ENCODE results near the gene ICAM5. TPM values are rescaled to one million over a fixed set of nuclear protein-coding genes. Genes with fewer than 3 reads are reported as not detected.

The ICAM5 gene
- total RNA-seq, 1 experiment from 2014 or later: 1.6 TPM

- H3K9me3 ChIP-seq (ENCODE audit: control insufficient read depth, low read depth, low read length): no peaks in the 10 kb centered on the region
- no peak overlapping the region for H3K4me2 ChIP-seq (ENCODE audit: insufficient read depth, insufficient read length, low read length)
- no peak overlapping the region for H2BK12ac ChIP-seq (ENCODE audit: insufficient read length, low read depth, low read length)
- no peak overlapping the region for H3K23ac ChIP-seq (ENCODE audit: insufficient read length, low read depth, low read length)
- no peaks in the 10 kb centered on the region for H3K27me3 ChIP-seq (ENCODE audit: insufficient read depth, low read length)
- no peaks in the 10 kb centered on the region for H3K23me2 ChIP-seq (ENCODE audit: insufficient read length, low read depth, low read length, poor library complexity, severe bottlenecking)
- H3K27ac ChIP-seq (ENCODE audit: insufficient read length, low read depth, low read length): no peak overlapping the region
- whole genome bisulfite sequencing (ENCODE audit: extremely low coverage, insufficient read length, low lambda C conversion rate): no CpG with 5 or more reads among the region's 9 CpGs
- Mint-ChIP-seq H3K4me1 (peaks cover 0 to 4% of the 10 kb centered on the region in 2 experiments; a peak in 1 of 4 replicates), H3K27me3 (ENCODE audit: low read depth) (no peaks in the 10 kb centered on the region; the same call in 1 of the 2 replicates), H3K27ac (peak overlapping the region in 2 of 3 experiments; percentile 77 to 79; a peak in 5 of 7 replicates), H3K9me3 (no peaks in the 10 kb centered on the region; a peak in 1 of 5 replicates), H3K36me3 (ENCODE audit: insufficient read depth in 1 of 3, low read depth in 3 of 3) (no peaks in the 10 kb centered on the region), H3K4me3 (no peak overlapping the region)
- no peak overlapping the region for H2AFZ ChIP-seq (ENCODE audit: low read length)
- no peaks in the 10 kb centered on the region for H3K4me1 ChIP-seq (ENCODE audit: insufficient read depth, low read length)
- no peak overlapping the region for H3T11ph ChIP-seq (ENCODE audit: low read length)
- no peak overlapping the region for H4K91ac ChIP-seq (ENCODE audit: insufficient read length, low read depth, low read length)
- H2BK5ac ChIP-seq (ENCODE audit: insufficient read length, low read length): no peak overlapping the region
- no peaks in the 10 kb centered on the region for H4K20me1 ChIP-seq (ENCODE audit: control insufficient read depth, insufficient read depth, insufficient read length)
- H3K56ac ChIP-seq (ENCODE audit: insufficient read length, low read depth, low read length): no peak overlapping the region
- H3K9ac ChIP-seq (ENCODE audit: extremely low read depth, insufficient read length, low read length): no peak overlapping the region
- H4K5ac ChIP-seq (ENCODE audit: insufficient read length, low read depth, low read length): no peak overlapping the region
- H3K79me2 ChIP-seq (ENCODE audit: insufficient read depth, low read length): no peaks in the 10 kb centered on the region
- H2BK15ac ChIP-seq (ENCODE audit: low read depth, low read length): no peak overlapping the region
- no peak overlapping the region for H2AK5ac ChIP-seq (ENCODE audit: insufficient read length, low read length)
- DNase-seq: no peak
- no peak overlapping the region for H3K4ac ChIP-seq (ENCODE audit: low read depth, low read length)
- no peak overlapping the region for H2BK20ac ChIP-seq (ENCODE audit: low read depth, low read length, poor library complexity, severe bottlenecking)
- no peak for TF ChIP-seq CTCF (conservative IDR thresholded peaks at IDR 0.05)
- no peak overlapping the region for H3K14ac ChIP-seq (ENCODE audit: insufficient read depth, low read length)
- no peak overlapping the region for H2BK120ac ChIP-seq (ENCODE audit: low read depth, low read length, poor library complexity, severe bottlenecking)
- no peak overlapping the region for H3K18ac ChIP-seq (ENCODE audit: insufficient read length, low read depth, low read length)
- H3K79me1 ChIP-seq (ENCODE audit: insufficient read depth, low read depth, low read length, poor library complexity, severe bottlenecking): no peaks in the 10 kb centered on the region
- no peak overlapping the region for H4K8ac ChIP-seq (replicated peaks; ENCODE audit: insufficient read length, low read depth, low read length)
Measured at GRCh38 chr19:10245189-10245939, 44.4 kb upstream of the ICAM5 start.
